ENCODE measurements around the gene CLIC2. TPM values are rescaled to one million over a fixed set of nuclear protein-coding genes. Genes with fewer than 3 reads are reported as not detected.

CLIC2 gene
- polyA plus RNA-seq, 2 of the 4 experiments (the other 2 are of a cell fraction) = 0.32 to 0.39 TPM

- FAIRE-seq (no peak), ATAC-seq (no peak), DNase-seq (ENCODE audit: low read depth in 1 of 2, low spot score in 1 of 2) (no peak)
- no peaks in the 10 kb centered on the region for H3K9me3 ChIP-seq
- ChIA-PET POLR2A (no interaction called here), CTCF (interaction anchor here (1.6 kb wide), 1 partner anchor 16 kb away, joined by 3 read pairs; no protein-coding TSS in a partner anchor)
- TF ChIP-seq RFX5 (IDR thresholded peaks at IDR 0.05) = no peak
- TF ChIP-seq RAD21 (conservative IDR thresholded peaks at IDR 0.05 in 1 of 2, IDR thresholded peaks at IDR 0.05 in 1 of 2) = no peak
- TF ChIP-seq PBX3 (IDR thresholded peaks at IDR 0.05) = no peak
- TF ChIP-seq CBX8 (IDR thresholded peaks at IDR 0.05) = no peak
- TF ChIP-seq MAZ (IDR thresholded peaks at IDR 0.05; ENCODE audit: borderline replicate concordance, low read depth, low read length) = no peak
- no peak for TF ChIP-seq EHMT2 (IDR thresholded peaks at IDR 0.05; ENCODE audit: low read depth)
- TF ChIP-seq KDM1A (IDR thresholded peaks at IDR 0.05; ENCODE audit: low read depth) = no peak
- no peak for TF ChIP-seq PHF8 (IDR thresholded peaks at IDR 0.05; ENCODE audit: borderline replicate concordance, low read depth)
- TF ChIP-seq, protein P1, sequence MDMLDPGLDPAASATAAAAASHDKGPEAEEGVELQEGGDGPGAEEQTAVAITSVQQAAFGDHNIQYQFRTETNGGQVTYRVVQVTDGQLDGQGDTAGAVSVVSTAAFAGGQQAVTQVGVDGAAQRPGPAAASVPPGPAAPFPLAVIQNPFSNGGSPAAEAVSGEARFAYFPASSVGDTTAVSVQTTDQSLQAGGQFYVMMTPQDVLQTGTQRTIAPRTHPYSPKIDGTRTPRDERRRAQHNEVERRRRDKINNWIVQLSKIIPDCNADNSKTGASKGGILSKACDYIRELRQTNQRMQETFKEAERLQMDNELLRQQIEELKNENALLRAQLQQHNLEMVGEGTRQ (IDR thresholded peaks at IDR 0.05) = no peak
- no peak for TF ChIP-seq NR3C1 (IDR thresholded peaks at IDR 0.05)
- no peak for TF ChIP-seq CEBPB (IDR thresholded peaks at IDR 0.05)
- TF ChIP-seq CHD2 (IDR thresholded peaks at IDR 0.05; ENCODE audit: low read length, partially characterized antibody) = no peak
- TF ChIP-seq, protein P2, sequence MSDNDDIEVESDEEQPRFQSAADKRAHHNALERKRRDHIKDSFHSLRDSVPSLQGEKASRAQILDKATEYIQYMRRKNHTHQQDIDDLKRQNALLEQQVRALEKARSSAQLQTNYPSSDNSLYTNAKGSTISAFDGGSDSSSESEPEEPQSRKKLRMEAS (IDR thresholded peaks at IDR 0.05) = no peak
- no peak for TF ChIP-seq ESRRA (IDR thresholded peaks at IDR 0.05; ENCODE audit: borderline replicate concordance, low read length)
- no peak for TF ChIP-seq HMGXB4 (CRISPR knock-in tag; IDR thresholded peaks at IDR 0.05; ENCODE audit: borderline replicate concordance)
- no peak overlapping the region for H3K4me3 ChIP-seq
- H3K27ac ChIP-seq = no peak overlapping the region
- peaks cover 11% of the 10 kb centered on the region; the same call in 2 of the 3 replicates for H3K4me1 ChIP-seq
- H3K4me2 ChIP-seq = no peak overlapping the region
- 92% methylated on average over 5 of the region's 5 CpGs for WGBS (ENCODE audit: missing lambda C conversion rate)
Observed at GRCh38 chrX:155242300-155242699, 92.1 kb downstream of the CLIC2 start.

DNA sequence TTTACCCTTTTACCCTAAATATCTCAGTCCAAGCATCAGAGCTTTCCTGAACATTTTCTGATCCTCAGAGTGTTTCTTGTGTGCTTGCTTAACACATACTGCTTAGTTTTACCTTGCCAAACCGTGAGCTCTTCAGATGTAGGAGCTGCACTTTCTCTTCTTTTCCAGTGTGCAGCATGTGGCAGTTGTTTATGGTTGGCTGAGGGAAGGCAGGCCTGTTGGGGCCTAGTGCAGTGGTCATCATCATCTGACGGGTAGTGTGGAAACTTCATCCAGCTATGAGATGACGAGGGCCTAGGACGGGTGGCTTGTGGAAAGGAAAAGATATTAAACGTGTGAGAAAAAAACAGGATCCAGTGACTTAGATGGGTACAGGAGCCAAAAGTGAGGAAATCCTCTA lies 96.7 kb downstream of the CLIC2 start:
- 94% methylated on average over 5 of the region's 5 CpGs for WGBS (ENCODE audit: missing lambda C conversion rate)
- Histone ChIP-seq H3K4me3 (no peak overlapping the region), H3K4me2 (no peak overlapping the region), H3K9me3 (no peaks in the 10 kb centered on the region), H3K27ac (no peak overlapping the region), H3K4me1 (peaks cover 30% of the 10 kb centered on the region; the same call in 2 of the 3 replicates)
- POLR2A ChIA-PET = no interaction called here
- DNase-seq (ENCODE audit: low read depth in 1 of 2, low spot score in 1 of 2) (no peak), FAIRE-seq (no peak), ATAC-seq (no peak)
- TF ChIP-seq, protein P3, sequence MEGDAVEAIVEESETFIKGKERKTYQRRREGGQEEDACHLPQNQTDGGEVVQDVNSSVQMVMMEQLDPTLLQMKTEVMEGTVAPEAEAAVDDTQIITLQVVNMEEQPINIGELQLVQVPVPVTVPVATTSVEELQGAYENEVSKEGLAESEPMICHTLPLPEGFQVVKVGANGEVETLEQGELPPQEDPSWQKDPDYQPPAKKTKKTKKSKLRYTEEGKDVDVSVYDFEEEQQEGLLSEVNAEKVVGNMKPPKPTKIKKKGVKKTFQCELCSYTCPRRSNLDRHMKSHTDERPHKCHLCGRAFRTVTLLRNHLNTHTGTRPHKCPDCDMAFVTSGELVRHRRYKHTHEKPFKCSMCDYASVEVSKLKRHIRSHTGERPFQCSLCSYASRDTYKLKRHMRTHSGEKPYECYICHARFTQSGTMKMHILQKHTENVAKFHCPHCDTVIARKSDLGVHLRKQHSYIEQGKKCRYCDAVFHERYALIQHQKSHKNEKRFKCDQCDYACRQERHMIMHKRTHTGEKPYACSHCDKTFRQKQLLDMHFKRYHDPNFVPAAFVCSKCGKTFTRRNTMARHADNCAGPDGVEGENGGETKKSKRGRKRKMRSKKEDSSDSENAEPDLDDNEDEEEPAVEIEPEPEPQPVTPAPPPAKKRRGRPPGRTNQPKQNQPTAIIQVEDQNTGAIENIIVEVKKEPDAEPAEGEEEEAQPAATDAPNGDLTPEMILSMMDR (IDR thresholded peaks at IDR 0.05) = no peak
- TF ChIP-seq FOSB (CRISPR knock-in tag; IDR thresholded peaks at IDR 0.05) = no peak
- TF ChIP-seq NR3C1 (IDR thresholded peaks at IDR 0.05) = no peak
- TF ChIP-seq CEBPB (IDR thresholded peaks at IDR 0.05) = no peak
- CTCF ChIA-PET = interaction anchor here (0.7 kb wide), 1 partner anchor 21 kb away, joined by 3 read pairs; no protein-coding TSS in a partner anchor

DNA sequence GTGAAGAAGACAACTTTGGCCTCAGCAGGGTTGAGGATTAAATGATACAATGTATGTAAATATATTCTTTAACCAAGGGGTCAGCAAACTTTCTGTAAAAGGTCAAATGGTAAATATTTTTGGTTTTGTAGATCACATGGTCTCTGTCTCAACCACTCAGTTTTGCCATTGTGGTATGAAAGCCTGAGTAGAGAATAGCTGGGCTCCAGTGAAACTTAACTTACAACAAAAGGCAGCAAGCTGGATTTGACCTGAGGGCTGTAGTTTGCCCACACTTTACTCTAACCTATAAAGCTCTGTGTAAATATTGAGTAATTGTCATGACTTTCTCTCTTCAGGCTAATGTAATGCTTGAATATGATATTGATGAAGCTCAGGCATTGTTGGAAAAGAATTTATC lies 98.5 kb downstream of the CLIC2 start:
- Histone ChIP-seq H3K4me3 (no peak overlapping the region), H3K27ac (no peak overlapping the region), H3K4me2 (no peak overlapping the region), H3K4me1 (peaks cover 30% of the 10 kb centered on the region; the same call in 2 of the 3 replicates), H3K9me3 (no peaks in the 10 kb centered on the region)
- ATAC-seq (no peak), DNase-seq (ENCODE audit: low read depth in 1 of 2, low spot score in 1 of 2) (no peak), FAIRE-seq (no peak)
- CTCF ChIA-PET = interaction anchor here (2.4 kb wide), 1 partner anchor 20 kb away, joined by 7 read pairs; the partner anchor contains the start of gene VBP1
- POLR2A ChIA-PET = no interaction called here
- TF ChIP-seq ZC3H11A (IDR thresholded peaks at IDR 0.05) (no peak), MAFK (IDR thresholded peaks at IDR 0.05; ENCODE audit: partially characterized antibody) (no peak), TP53 (CRISPR knock-in tag; IDR thresholded peaks at IDR 0.05) (no peak), MAZ (IDR thresholded peaks at IDR 0.05; ENCODE audit: borderline replicate concordance, low read depth, low read length) (no peak), SREBF2 (IDR thresholded peaks at IDR 0.05) (no peak), HMGXB4 (CRISPR knock-in tag; IDR thresholded peaks at IDR 0.05; ENCODE audit: borderline replicate concordance) (no peak), ESRRA (IDR thresholded peaks at IDR 0.05; ENCODE audit: borderline replicate concordance, low read length) (no peak), CEBPB (IDR thresholded peaks at IDR 0.05) (no peak), FOSB (CRISPR knock-in tag; IDR thresholded peaks at IDR 0.05) (no peak)
- TF ChIP-seq, protein P2 (IDR thresholded peaks at IDR 0.05) = no peak
- TF ChIP-seq, protein P4, sequence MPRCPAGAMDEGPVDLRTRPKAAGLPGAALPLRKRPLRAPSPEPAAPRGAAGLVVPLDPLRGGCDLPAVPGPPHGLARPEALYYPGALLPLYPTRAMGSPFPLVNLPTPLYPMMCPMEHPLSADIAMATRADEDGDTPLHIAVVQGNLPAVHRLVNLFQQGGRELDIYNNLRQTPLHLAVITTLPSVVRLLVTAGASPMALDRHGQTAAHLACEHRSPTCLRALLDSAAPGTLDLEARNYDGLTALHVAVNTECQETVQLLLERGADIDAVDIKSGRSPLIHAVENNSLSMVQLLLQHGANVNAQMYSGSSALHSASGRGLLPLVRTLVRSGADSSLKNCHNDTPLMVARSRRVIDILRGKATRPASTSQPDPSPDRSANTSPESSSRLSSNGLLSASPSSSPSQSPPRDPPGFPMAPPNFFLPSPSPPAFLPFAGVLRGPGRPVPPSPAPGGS (IDR thresholded peaks at IDR 0.05) = no peak
